H9 (cell line): ENCODE data around the gene AP4S1. TPM values are rescaled to one million over a fixed set of nuclear protein-coding genes. Genes with fewer than 3 reads are reported as not detected.

Source experiments
- DNase-seq: peaks from one replicate; pipeline ENCODE4 v3.0.0-alpha.2; 2017
- H2AFZ ChIP-seq: one replicate; pipeline ENCODE4 v1.6.1; 2013; ENCODE audit warnings: mild to moderate bottlenecking, low read length, control low read depth, moderate library complexity
- H2AK5ac ChIP-seq: 2 replicates; pipeline ENCODE4 v1.6.1; 2013; ENCODE audit warnings: low read length, control low read depth, mixed read lengths; ENCODE audit not compliant: insufficient read length
- H2BK120ac ChIP-seq: one replicate; pipeline ENCODE4 v1.6.1; 2013; ENCODE audit warnings: low read depth, mild to moderate bottlenecking, low read length, control low read depth, inconsistent platforms; ENCODE audit not compliant: poor library complexity, severe bottlenecking
- H2BK12ac ChIP-seq: 2 replicates; pipeline ENCODE4 v1.6.1; 2013; ENCODE audit warnings: low read length, control low read depth, mixed read lengths, low read depth; ENCODE audit not compliant: insufficient read length
- H2BK15ac ChIP-seq: 2 replicates; pipeline ENCODE4 v1.6.1; 2013; ENCODE audit warnings: low read depth, low read length, control low read depth
- H2BK20ac ChIP-seq: one replicate; pipeline ENCODE4 v1.6.1; 2013; ENCODE audit warnings: low read depth, mild to moderate bottlenecking, low read length, control low read depth, inconsistent platforms; ENCODE audit not compliant: poor library complexity, severe bottlenecking
- H2BK5ac ChIP-seq: 2 replicates; pipeline ENCODE4 v1.6.1; 2013; ENCODE audit warnings: low read length, control low read depth, mixed read lengths; ENCODE audit not compliant: insufficient read length
- H3K14ac ChIP-seq: 2 replicates; pipeline ENCODE4 v1.6.1; 2013; ENCODE audit warnings: low read length, control low read depth; ENCODE audit not compliant: insufficient read depth
- H3K18ac ChIP-seq: 2 replicates; pipeline ENCODE4 v1.6.1; 2013; ENCODE audit warnings: low read depth, mild to moderate bottlenecking, mixed read lengths, low read length, control low read depth; ENCODE audit not compliant: insufficient read length
- H3K23ac ChIP-seq: 2 replicates; pipeline ENCODE4 v1.6.1; 2013; ENCODE audit warnings: low read length, control low read depth, mixed read lengths, low read depth; ENCODE audit not compliant: insufficient read length
- H3K23me2 ChIP-seq: 2 replicates; pipeline ENCODE4 v1.6.1; 2013; ENCODE audit warnings: low read depth, mild to moderate bottlenecking, mixed read lengths, low read length, control low read depth; ENCODE audit not compliant: insufficient read length, poor library complexity, severe bottlenecking
- H3K27ac ChIP-seq: 2 replicates; pipeline ENCODE4 v1.5.1; 2013; ENCODE audit warnings: low read length, control low read depth, mixed read lengths, low read depth; ENCODE audit not compliant: insufficient read length
- H3K27me3 ChIP-seq: 2 replicates; pipeline ENCODE4 v1.6.1; 2013; ENCODE audit warnings: low read length, control low read depth, inconsistent platforms; ENCODE audit not compliant: insufficient read depth
- H3K4ac ChIP-seq: 2 replicates; pipeline ENCODE4 v1.6.1; 2013; ENCODE audit warnings: low read depth, mild to moderate bottlenecking, control low read depth, inconsistent platforms, low read length, moderate library complexity
- H3K4me1 ChIP-seq: 2 replicates; pipeline ENCODE4 v1.6.1; 2013; ENCODE audit warnings: low read length, control low read depth, inconsistent platforms; ENCODE audit not compliant: insufficient read depth
- H3K4me2 ChIP-seq: 2 replicates; pipeline ENCODE4 v1.6.1; 2013; ENCODE audit warnings: low read length, control low read depth, mixed read lengths; ENCODE audit not compliant: insufficient read length, insufficient read depth
- H3K56ac ChIP-seq: 2 replicates; pipeline ENCODE4 v1.6.1; 2013; ENCODE audit warnings: low read depth, mild to moderate bottlenecking, mixed read lengths, low read length, control low read depth; ENCODE audit not compliant: insufficient read length
- H3K79me1 ChIP-seq: 2 replicates; pipeline ENCODE4 v1.6.1; 2013; ENCODE audit warnings: low read depth, mild to moderate bottlenecking, moderate library complexity, low read length, control low read depth, inconsistent platforms; ENCODE audit not compliant: insufficient read depth, poor library complexity, severe bottlenecking
- H3K79me2 ChIP-seq: 2 replicates; pipeline ENCODE4 v1.6.1; 2013; ENCODE audit warnings: low read length, control low read depth, inconsistent platforms; ENCODE audit not compliant: insufficient read depth
- H3K9ac ChIP-seq: 2 replicates; pipeline ENCODE4 v1.6.1; 2013; ENCODE audit warnings: low read length, control low read depth, mixed read lengths; ENCODE audit not compliant: insufficient read length; ENCODE audit errors: extremely low read depth
- H3K9me3 ChIP-seq: one replicate; pipeline ENCODE4 v1.6.1; 2013; ENCODE audit warnings: low read depth, low read length, inconsistent platforms; ENCODE audit not compliant: control insufficient read depth
- H3T11ph ChIP-seq: one replicate; pipeline ENCODE4 v1.6.1; 2013; ENCODE audit warnings: mild to moderate bottlenecking, low read length, control low read depth, inconsistent platforms
- H4K20me1 ChIP-seq: one replicate; pipeline ENCODE4 v1.6.1; 2013; ENCODE audit not compliant: control insufficient read depth, insufficient read length, insufficient read depth
- H4K5ac ChIP-seq: 2 replicates; pipeline ENCODE4 v1.6.1; 2013; ENCODE audit warnings: low read depth, mild to moderate bottlenecking, mixed read lengths, low read length, control low read depth; ENCODE audit not compliant: insufficient read length
- H4K8ac ChIP-seq: replicated peaks from 2 replicates; pipeline ENCODE4 v1.6.1; 2013; ENCODE audit warnings: low read length, control low read depth, mixed read lengths, low read depth; ENCODE audit not compliant: insufficient read length
- H4K91ac ChIP-seq: 2 replicates; pipeline ENCODE4 v1.6.1; 2013; ENCODE audit warnings: low read depth, mild to moderate bottlenecking, moderate library complexity, mixed read lengths, low read length, control low read depth; ENCODE audit not compliant: insufficient read length
- H3K27ac Mint-ChIP-seq, 3 experiments: 2 replicates in 2 of 3; 3 replicates in 1 of 3; pipeline ENCODE4 v1.8.0; 2020 to 2021; ENCODE audit warnings: mixed read lengths in 3 of 3, mild to moderate bottlenecking in 1 of 3, moderate library complexity in 1 of 3
- H3K27me3 Mint-ChIP-seq: 2 replicates; pipeline ENCODE4 v1.8.0; 2021; ENCODE audit warnings: low read depth, mild to moderate bottlenecking, moderate library complexity, mixed read lengths
- H3K36me3 Mint-ChIP-seq, 3 experiments: 2 replicates in 2 of 3; 3 replicates in 1 of 3; pipeline ENCODE4 v1.8.0; 2020 to 2021; ENCODE audit warnings: low read depth in 3 of 3, mixed read lengths in 3 of 3; ENCODE audit not compliant: insufficient read depth in 1 of 3
- H3K4me1 Mint-ChIP-seq, 2 experiments: 2 replicates each; pipeline ENCODE4 v1.8.0; 2020; ENCODE audit warnings: mixed read lengths in 2 of 2
- H3K4me3 Mint-ChIP-seq, 2 experiments: 2 replicates in 1 of 2; 3 replicates in 1 of 2; pipeline ENCODE4 v1.8.0; 2020 to 2021; ENCODE audit warnings: mild to moderate bottlenecking in 2 of 2, mixed read lengths in 2 of 2, moderate library complexity in 1 of 2
- H3K9me3 Mint-ChIP-seq, 2 experiments: 2 replicates in 1 of 2; 3 replicates in 1 of 2; pipeline ENCODE4 v1.8.0; 2020; ENCODE audit warnings: mild to moderate bottlenecking in 2 of 2, mixed read lengths in 2 of 2, moderate library complexity in 1 of 2
- WGBS: extraction: QIAGEN DNeasy Blood & Tissue Kit; methylation state at CpG from one replicate; pipeline ENCODE4 v1.1.7; 2013; ENCODE audit warnings: missing lambda C conversion rate, low lambda C conversion rate, mixed read lengths; ENCODE audit not compliant: insufficient read length; ENCODE audit errors: extremely low coverage; 5-methylcytosine and 5-hydroxymethylcytosine counted together
- total RNA-seq: library from RNA; stranded (reverse); gene quantifications from 2 replicates; pipeline ENCODE4 v1.2.1, GENCODE V29; 2021
- TF ChIP-seq, protein P1 (sequence below): fragments of 200-600 bp; sonication (generic); conservative IDR thresholded peaks from 3 replicates; pipeline ENCODE4 v1.8.0; 2021; ENCODE audit warnings: antibody characterized with exemption, mild to moderate bottlenecking

AP4S1 gene
- total RNA-seq, 1 experiment from 2014 or later: 13.7 TPM

DNA sequence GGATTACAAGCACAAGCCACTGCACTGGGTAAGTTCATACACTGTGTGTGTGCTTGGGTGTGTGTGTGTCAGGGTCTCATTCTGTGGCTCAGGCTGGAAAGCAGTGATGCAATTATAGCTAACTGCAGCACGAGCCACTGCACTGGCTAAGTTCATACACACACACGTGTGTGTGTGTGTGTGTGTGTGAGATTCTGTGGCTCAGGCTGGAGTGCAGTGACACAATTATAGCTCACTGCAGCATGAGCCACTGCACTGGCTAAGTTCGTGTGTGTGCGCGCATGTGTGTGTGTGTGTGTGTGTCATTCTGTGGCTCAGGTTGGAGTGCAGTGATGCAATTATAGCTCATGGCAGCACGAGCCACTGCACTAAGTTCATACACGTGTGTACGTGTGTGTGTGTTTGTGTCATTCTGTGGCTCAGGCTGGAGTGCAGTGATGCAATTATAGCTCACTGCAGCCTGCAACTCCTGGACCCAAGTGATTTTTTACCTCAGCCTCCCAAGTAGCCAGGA is 96.7 kb downstream of the AP4S1 start:
- no peak overlapping the region for H2AK5ac ChIP-seq
- H3K9ac ChIP-seq: no peak overlapping the region
- Mint-ChIP-seq H3K27ac (peak overlapping the region in 1 of 3 experiments; percentile 22; a peak in 2 of 7 replicates), H3K9me3 (no peaks in the 10 kb centered on the region), H3K4me3 (no peak overlapping the region), H3K27me3 (no peaks in the 10 kb centered on the region), H3K4me1 (peaks cover 38% of the 10 kb centered on the region in 2 experiments), H3K36me3 (peaks cover 19 to 57% (median 48%) of the 10 kb centered on the region in 3 experiments)
- no peaks in the 10 kb centered on the region for H3K79me1 ChIP-seq
- H3K79me2 ChIP-seq: no peaks in the 10 kb centered on the region
- H3K18ac ChIP-seq: no peak overlapping the region
- H2BK120ac ChIP-seq: no peak overlapping the region
- H4K91ac ChIP-seq: no peak overlapping the region
- no peaks in the 10 kb centered on the region for H3K23me2 ChIP-seq
- H3K4me2 ChIP-seq: no peak overlapping the region
- no peak overlapping the region for H4K5ac ChIP-seq
- no peak overlapping the region for H3K4ac ChIP-seq
- H2BK15ac ChIP-seq: no peak overlapping the region
- H3T11ph ChIP-seq: no peak overlapping the region
- no CpG with 5 or more reads among the region's 8 CpGs for WGBS
- TF ChIP-seq, protein P1, sequence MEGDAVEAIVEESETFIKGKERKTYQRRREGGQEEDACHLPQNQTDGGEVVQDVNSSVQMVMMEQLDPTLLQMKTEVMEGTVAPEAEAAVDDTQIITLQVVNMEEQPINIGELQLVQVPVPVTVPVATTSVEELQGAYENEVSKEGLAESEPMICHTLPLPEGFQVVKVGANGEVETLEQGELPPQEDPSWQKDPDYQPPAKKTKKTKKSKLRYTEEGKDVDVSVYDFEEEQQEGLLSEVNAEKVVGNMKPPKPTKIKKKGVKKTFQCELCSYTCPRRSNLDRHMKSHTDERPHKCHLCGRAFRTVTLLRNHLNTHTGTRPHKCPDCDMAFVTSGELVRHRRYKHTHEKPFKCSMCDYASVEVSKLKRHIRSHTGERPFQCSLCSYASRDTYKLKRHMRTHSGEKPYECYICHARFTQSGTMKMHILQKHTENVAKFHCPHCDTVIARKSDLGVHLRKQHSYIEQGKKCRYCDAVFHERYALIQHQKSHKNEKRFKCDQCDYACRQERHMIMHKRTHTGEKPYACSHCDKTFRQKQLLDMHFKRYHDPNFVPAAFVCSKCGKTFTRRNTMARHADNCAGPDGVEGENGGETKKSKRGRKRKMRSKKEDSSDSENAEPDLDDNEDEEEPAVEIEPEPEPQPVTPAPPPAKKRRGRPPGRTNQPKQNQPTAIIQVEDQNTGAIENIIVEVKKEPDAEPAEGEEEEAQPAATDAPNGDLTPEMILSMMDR: no peak
- no peak overlapping the region for H3K56ac ChIP-seq
- no peaks in the 10 kb centered on the region; the same call in 1 of the 2 replicates for H3K4me1 ChIP-seq
- H2BK20ac ChIP-seq: no peak overlapping the region
- no peak overlapping the region for H2BK5ac ChIP-seq
- H3K9me3 ChIP-seq: no peaks in the 10 kb centered on the region
- H3K23ac ChIP-seq: no peak overlapping the region
- H2BK12ac ChIP-seq: no peak overlapping the region
- DNase-seq: no peak
- H3K27me3 ChIP-seq: no peaks in the 10 kb centered on the region
- no peak overlapping the region for H2AFZ ChIP-seq
- no peak overlapping the region for H3K27ac ChIP-seq
- H4K8ac ChIP-seq: no peak overlapping the region
- no peaks in the 10 kb centered on the region for H4K20me1 ChIP-seq
- no peak overlapping the region for H3K14ac ChIP-seq
